Measurements from ENCODE around the gene CYP27B1. TPM values are rescaled to one million over a fixed set of nuclear protein-coding genes. Genes with fewer than 3 reads are reported as not detected.
A peak's percentile ranks its signal among the peaks of the same experiment; 100 is the strongest.

Gene CYP27B1
- total RNA-seq, 1 donor = 0.45 TPM

DNA sequence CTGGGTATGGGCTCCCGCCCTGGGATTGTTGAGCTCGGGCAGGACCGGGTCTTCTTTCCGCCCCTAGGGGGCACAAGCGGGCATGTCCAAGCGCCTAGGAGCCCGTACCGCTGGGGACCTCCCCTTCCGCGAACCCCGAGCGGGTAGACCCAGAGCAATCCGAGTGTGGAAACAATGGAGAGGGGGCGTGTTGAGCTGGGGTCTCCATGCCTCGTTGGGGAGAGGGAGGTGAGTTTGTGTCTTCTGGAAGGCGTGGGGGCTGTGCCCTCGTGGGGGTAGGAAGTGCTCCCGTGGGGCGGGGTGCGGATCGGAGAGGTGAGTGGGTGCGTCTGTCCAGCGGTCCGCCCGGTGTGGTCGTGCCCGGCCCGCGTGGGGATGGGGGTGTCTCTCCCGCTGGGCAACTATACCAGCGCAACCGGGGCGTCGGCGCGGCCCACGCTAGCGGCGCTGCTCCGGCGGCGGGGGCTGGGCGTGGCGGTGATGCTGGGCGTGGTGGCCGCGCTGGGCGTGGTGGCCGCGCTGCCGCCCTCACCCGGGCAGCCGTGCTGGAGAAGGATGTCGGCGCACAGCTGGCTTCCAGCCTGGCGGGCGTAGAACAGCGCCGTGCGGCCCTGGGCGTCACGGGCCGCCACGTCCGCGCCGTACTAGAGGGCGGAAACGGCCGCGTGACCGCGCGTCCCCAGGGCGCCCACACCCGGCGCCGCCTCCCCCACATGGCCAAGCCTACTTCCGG lies 40.6 kb downstream of the CYP27B1 start:
- H3K4me3 ChIP-seq (ENCODE audit: low read depth, low read length) = peak overlapping the region; percentile 87
- TF ChIP-seq, protein P1, sequence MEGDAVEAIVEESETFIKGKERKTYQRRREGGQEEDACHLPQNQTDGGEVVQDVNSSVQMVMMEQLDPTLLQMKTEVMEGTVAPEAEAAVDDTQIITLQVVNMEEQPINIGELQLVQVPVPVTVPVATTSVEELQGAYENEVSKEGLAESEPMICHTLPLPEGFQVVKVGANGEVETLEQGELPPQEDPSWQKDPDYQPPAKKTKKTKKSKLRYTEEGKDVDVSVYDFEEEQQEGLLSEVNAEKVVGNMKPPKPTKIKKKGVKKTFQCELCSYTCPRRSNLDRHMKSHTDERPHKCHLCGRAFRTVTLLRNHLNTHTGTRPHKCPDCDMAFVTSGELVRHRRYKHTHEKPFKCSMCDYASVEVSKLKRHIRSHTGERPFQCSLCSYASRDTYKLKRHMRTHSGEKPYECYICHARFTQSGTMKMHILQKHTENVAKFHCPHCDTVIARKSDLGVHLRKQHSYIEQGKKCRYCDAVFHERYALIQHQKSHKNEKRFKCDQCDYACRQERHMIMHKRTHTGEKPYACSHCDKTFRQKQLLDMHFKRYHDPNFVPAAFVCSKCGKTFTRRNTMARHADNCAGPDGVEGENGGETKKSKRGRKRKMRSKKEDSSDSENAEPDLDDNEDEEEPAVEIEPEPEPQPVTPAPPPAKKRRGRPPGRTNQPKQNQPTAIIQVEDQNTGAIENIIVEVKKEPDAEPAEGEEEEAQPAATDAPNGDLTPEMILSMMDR (IDR thresholded peaks at IDR 0.05; ENCODE audit: insufficient read depth, low read length) = peak; percentile 88

DNA sequence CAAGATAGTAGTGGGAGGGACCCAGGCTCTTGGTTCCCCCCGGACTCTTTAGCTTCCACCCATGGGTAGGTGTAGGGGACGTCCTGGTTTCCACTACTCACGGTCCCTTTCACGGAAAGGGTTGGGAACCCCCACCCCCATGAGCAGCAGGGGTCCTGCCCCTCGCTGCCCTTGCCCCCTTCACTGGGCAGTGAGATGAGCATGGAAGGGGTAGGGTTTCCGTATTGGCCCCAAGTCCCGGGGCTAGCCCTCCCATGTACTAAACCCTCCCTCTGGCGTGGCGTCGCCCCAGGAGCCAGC lies 41.1 kb downstream of the CYP27B1 start:
- TF ChIP-seq, protein P1 (IDR thresholded peaks at IDR 0.05; ENCODE audit: insufficient read depth, low read length) = no peak
- DNase-seq (ENCODE audit: low read depth) = no peak

More for the DNA sequence above, 40.6 kb downstream of the CYP27B1 start:
- peak; percentile 82 for DNase-seq (ENCODE audit: low read depth)

DNA sequence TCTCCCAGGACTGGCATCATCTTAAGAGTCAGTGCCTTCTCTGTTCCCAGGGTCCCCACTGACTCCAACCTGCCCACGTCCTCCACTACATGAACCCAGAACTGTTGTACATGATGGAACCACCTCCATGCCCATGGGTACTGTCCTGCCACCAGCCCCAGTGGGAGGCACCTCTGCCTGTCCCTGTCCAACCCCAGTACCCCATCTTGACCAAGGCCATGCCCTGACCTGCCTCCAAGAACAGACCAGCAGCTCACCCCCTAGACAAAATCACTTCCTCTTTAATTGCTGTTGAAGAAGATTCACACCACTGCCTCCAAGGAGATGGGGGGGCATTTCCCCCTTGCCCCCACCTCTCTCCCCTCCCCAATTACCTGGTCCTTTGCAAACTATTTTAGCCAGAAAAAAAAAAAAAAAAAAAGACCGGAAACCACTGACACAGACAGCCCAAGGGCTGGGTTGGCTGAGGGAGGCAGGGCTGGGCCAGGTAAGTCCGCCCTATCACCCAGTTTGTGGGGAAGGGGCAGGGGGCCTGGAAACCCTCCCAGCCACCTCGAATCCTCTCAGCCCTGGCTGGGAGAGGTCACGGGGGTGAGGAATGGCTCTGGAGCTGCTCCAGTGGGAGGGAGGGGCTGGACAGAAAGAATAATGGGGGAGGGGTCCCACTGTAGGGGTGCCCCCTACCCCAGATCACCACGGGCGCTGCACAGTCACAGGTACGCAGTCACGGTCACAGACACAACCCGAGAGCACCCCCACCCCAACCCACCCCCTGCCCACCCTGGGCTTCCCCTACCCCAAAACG lies 41.7 kb downstream of the CYP27B1 start:
- no peak for DNase-seq (ENCODE audit: low read depth)
- no peak overlapping the region for H3K4me3 ChIP-seq (ENCODE audit: low read depth, low read length)

More for the DNA sequence above, 41.1 kb downstream of the CYP27B1 start:
- H3K4me3 ChIP-seq (ENCODE audit: low read depth, low read length) = peak overlapping the region; percentile 87

DNA sequence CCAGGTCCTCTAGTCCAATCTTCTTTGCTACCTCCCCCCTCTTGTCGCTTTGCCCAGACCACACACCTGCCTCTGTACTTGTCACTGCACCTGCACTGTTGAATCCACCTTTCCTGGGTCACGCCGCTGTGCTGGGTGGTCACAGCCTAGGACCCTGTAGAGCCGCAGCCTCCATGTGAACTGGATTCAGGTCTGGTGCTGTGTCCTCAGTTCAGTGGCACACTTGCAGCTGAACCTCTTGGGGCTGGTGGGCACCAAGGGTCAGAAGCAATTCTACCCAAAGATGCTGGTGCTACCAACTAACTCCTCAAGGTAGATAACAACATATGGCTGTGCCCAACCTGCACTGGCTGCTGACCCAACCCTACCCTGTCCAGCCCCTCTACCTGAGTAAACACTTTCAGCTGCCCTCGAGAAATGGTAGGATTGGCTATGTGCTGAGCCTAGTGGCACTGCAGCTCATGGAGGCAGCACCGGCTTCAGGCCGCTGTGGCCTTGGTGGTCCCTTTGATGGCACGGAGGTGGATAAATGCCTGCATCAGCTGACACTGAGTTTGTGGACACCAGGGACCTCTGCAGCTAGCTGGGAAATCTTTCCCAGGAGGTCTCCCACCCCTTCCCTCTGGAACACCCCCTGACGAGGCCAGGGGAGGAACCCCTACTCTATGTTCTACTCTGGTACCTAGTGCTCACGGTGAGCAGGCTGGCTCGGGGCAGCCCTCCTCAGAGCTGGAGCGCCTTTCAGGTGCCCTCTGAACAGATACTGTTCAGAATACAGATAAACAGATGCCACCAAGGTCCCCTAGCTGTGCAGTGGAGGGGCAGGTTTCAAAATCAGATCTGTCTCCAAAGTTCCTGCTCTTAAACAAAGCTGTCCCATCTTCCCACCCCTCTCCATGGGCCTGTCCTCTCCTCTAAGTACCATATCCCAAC lies 42.6 kb downstream of the CYP27B1 start:
- no peak overlapping the region for H3K4me3 ChIP-seq (ENCODE audit: low read depth, low read length)
- TF ChIP-seq, protein P1 (IDR thresholded peaks at IDR 0.05; ENCODE audit: insufficient read depth, low read length) = no peak
- no peak for DNase-seq (ENCODE audit: low read depth)

More for the DNA sequence above, 41.7 kb downstream of the CYP27B1 start:
- TF ChIP-seq, protein P1 (IDR thresholded peaks at IDR 0.05; ENCODE audit: insufficient read depth, low read length) = no peak

DNA sequence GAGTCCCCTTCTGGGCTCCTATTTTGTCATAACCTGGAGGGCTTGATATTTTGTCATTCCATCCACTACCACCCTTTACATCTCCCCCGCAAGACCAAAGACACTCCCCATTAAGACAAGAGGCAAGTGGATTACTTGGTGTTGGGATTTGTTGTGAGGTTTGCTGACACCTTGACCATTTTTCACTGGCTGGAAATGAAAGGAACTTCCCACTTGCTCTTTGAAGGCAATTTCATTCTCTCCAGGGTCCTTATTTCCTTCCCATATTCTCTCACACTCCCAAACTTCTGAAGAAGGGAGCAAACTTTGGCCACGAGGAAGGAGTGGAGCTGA lies 43.3 kb downstream of the CYP27B1 start:
- no peak for DNase-seq (ENCODE audit: low read depth)
- TF ChIP-seq, protein P1 (IDR thresholded peaks at IDR 0.05; ENCODE audit: insufficient read depth, low read length) = no peak
- no peak overlapping the region for H3K4me3 ChIP-seq (ENCODE audit: low read depth, low read length)

All from fibroblast of the aortic adventitia (primary cell).